Epithelial cell of proximal tubule (primary cell): ENCODE measurements around the gene NHS. TPM values are rescaled to one million over a fixed set of nuclear protein-coding genes. Genes with fewer than 3 reads are reported as not detected.
A peak's percentile ranks its signal among the peaks of the same experiment; 100 is the strongest.

Experiments
- DNase-seq: peaks from one replicate; pipeline ENCODE4 v3.0.0-alpha.2; 2011; ENCODE audit warnings: low read depth
- H3K4me3 ChIP-seq: 2 replicates; pipeline ENCODE4 v1.5.1; 2011; ENCODE audit warnings: low read depth, mild to moderate bottlenecking, low read length
- CTCF ChIP-seq: conservative IDR thresholded peaks from 2 replicates; pipeline ENCODE4 v1.5.1; 2012; ENCODE audit warnings: low read depth, mild to moderate bottlenecking, low read length
- total RNA-seq: library from RNA; depleted of rRNA; stranded (reverse); fragments of >200 nt; gene quantifications from 2 replicates; pipeline ENCODE4 v1.2.3, GENCODE V29; 2015

The NHS gene
- total RNA-seq, 1 donor from 2014 or later: 7.6 TPM

GRCh38 chrX:17595456-17596035 is 220.5 kb downstream of the NHS start:
- DNase-seq: no peak
- no peak for TF ChIP-seq CTCF
- H3K4me3 ChIP-seq: peak overlapping the region; percentile 22

DNA sequence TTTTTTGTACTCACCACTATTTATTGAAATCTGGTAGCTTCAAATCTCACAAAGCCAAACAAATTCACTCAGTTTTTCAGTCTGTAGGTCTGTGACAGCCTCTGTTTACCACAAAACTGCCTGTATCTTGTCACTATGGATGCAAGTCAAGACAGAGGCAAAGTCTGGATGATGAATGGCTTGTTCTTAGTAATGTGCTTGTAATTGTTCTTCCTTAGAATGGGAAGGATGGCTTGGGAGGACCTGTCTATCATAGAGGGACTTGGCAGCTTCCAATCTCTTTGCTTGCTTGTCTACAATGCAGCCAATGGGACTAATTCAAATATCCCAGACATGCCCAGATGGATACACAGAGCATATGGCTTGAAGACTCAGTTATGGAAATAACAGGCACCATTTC is 221.1 kb downstream of the NHS start:
- no peak for DNase-seq
- TF ChIP-seq CTCF: no peak
- peak overlapping the region; percentile 21 for H3K4me3 ChIP-seq

- no peak for DNase-seq
- H3K4me3 ChIP-seq: no peak overlapping the region
- TF ChIP-seq CTCF: no peak
These were observed 221.7 kb downstream of the NHS start for GRCh38 chrX:17596546-17597205.

- no peak overlapping the region for H3K4me3 ChIP-seq
- DNase-seq: no peak
- TF ChIP-seq CTCF: no peak
These were observed 222.3 kb downstream of the NHS start for GRCh38 chrX:17597327-17597726.

- no peak for TF ChIP-seq CTCF
- no peak overlapping the region for H3K4me3 ChIP-seq
- DNase-seq: no peak
These were observed 222.9 kb downstream of the NHS start for GRCh38 chrX:17597836-17598439.

DNA sequence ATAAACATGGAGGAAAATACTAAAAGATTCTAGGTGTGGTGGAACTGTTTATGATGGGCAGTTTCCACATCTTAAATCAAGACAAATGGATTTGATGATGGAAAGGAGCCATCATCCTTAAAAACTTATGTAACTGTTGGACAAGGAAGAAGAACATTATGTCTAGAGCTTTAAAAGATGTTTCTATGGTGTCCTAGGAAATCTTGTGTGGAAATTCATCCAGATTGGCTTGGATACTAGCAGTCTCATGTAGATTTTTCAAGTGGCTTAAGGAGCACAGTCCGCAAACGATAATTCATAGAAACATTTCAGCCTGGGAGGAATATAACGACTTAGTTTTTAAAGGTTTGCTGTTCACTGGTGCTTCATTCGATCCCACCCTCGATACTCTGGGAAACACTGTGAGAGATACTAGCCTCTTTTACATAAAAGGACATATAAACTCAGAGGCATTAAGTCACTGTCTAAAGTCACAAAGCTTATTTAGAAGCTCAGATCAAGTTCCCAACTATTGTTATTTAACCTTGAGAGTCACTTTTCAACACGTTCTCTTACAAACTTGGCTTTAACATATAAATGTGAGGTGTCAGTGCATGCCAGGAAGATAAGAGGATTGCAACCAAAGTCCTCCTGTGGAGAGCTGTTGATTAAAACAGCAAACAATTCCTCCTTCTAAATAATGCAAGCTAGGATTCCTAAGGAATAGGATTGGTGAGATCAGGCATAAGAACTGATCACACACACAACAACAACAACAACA is 226.6 kb downstream of the NHS start:
- no peak for DNase-seq
- TF ChIP-seq CTCF: no peak
- H3K4me3 ChIP-seq: no peak overlapping the region
